K562 (cell line): ENCODE measurements around the gene ACTR8. TPM values are rescaled to one million over a fixed set of nuclear protein-coding genes. Genes with fewer than 3 reads are reported as not detected.
A peak's percentile ranks its signal among the peaks of the same experiment; 100 is the strongest.

Source experiments
- CC2D1A ChIP-seq: fragments of 450-650 bp; IDR thresholded peaks from 2 replicates; pipeline ENCODE4 v1.6.1; 2017; ENCODE audit warnings: mild to moderate bottlenecking
- E2F8 ChIP-seq: fragments of 450-650 bp; IDR thresholded peaks from 2 replicates; pipeline ENCODE4 v1.7.1; 2018; ENCODE audit warnings: mild to moderate bottlenecking, low read depth; ENCODE audit not compliant: partially characterized antibody
- ELK3 ChIP-seq: fragments of 450-650 bp; formaldehyde crosslinking; IDR thresholded peaks from 2 replicates; pipeline ENCODE4 v1.4.0; 2020; ENCODE audit warnings: mild to moderate bottlenecking
- EP400 ChIP-seq: fragments of 450-650 bp; IDR thresholded peaks from 2 replicates; pipeline ENCODE4 v1.6.1; 2017; ENCODE audit warnings: antibody characterized with exemption, mild to moderate bottlenecking, moderate library complexity
- ESRRA ChIP-seq: fragments of 450-650 bp; IDR thresholded peaks from 2 replicates; pipeline ENCODE4 v1.6.1; 2014; ENCODE audit warnings: low read depth, mild to moderate bottlenecking, moderate library complexity, borderline replicate concordance
- ESRRB ChIP-seq: fragments of 250-450 bp; sonication (Bioruptor Pico); IDR thresholded peaks from 2 replicates; pipeline ENCODE4 v1.5.0; 2020; ENCODE audit warnings: mild to moderate bottlenecking, moderate library complexity, borderline replicate concordance
- FOXM1 ChIP-seq, 2 experiments: fragments of 450-650 bp in 1 of 2; sonication (generic) in 1 of 2; formaldehyde crosslinking in 1 of 2; IDR thresholded peaks; 2 replicates each; pipeline versions ENCODE4 v1.6.1 to v1.9.0; 2017 to 2022; ENCODE audit warnings: low read depth in 2 of 2, mild to moderate bottlenecking in 2 of 2, missing genetic modification reagents in 1 of 2, moderate library complexity in 1 of 2
- L3MBTL2 ChIP-seq: fragments of 450-650 bp; IDR thresholded peaks from 2 replicates; pipeline ENCODE4 v1.6.1; 2016; ENCODE audit warnings: mild to moderate bottlenecking, moderate library complexity
- MAFG ChIP-seq: fragments of 450-650 bp; conservative IDR thresholded peaks from 2 replicates; pipeline ENCODE4 v1.6.1; 2016; ENCODE audit warnings: missing genetic modification characterization, missing compliant biosample characterization
- MLX ChIP-seq, 2 experiments: fragments of 450-650 bp in 1 of 2; sonication (generic) in 1 of 2; formaldehyde crosslinking; conservative IDR thresholded peaks; 2 replicates each; pipeline versions ENCODE4 v1.4.0 to v1.8.1; 2020 to 2022; ENCODE audit warnings: mild to moderate bottlenecking in 1 of 2, missing genetic modification reagents in 1 of 2
- NFIC ChIP-seq: fragments of 450-650 bp; IDR thresholded peaks from 2 replicates; pipeline ENCODE4 v1.6.1; 2017; ENCODE audit warnings: mild to moderate bottlenecking, inconsistent platforms
- POLR2A ChIP-seq: fragments of 450-650 bp; conservative IDR thresholded peaks from 2 replicates; pipeline ENCODE4 v1.6.1; 2016
- POLR2AphosphoS2 ChIP-seq: IDR thresholded peaks from 2 replicates; pipeline ENCODE4 v1.6.1; 2012; ENCODE audit warnings: low read length, improper control_type of control experiment
- POLR2AphosphoS5 ChIP-seq: IDR thresholded peaks from 2 replicates; pipeline ENCODE4 v1.6.1; 2011; ENCODE audit warnings: mild to moderate bottlenecking, low read depth, low read length, moderate library complexity; ENCODE audit not compliant: control insufficient read depth, insufficient read depth
- RBFOX2 ChIP-seq: fragments of 200-400 bp; formaldehyde crosslinking; IDR thresholded peaks from 2 replicates; pipeline ENCODE4 v1.6.1; 2017; ENCODE audit warnings: low read depth, mild to moderate bottlenecking, low read length, moderate library complexity
- ZBTB12 ChIP-seq: fragments of 250-450 bp; sonication (Bioruptor Pico); IDR thresholded peaks from 2 replicates; pipeline ENCODE4 v1.4.0; 2020
- ZNF324 ChIP-seq: fragments of 250-450 bp; sonication (Bioruptor Pico); IDR thresholded peaks from 2 replicates; pipeline ENCODE4 v1.4.0; 2020; ENCODE audit warnings: mild to moderate bottlenecking
- ZNF780A ChIP-seq: fragments of 250-450 bp; sonication (Bioruptor Pico); IDR thresholded peaks from 2 replicates; pipeline ENCODE4 v1.5.0; 2021; ENCODE audit warnings: mild to moderate bottlenecking
- ZNF79 ChIP-seq: fragments of 250-450 bp; sonication (Bioruptor Pico); IDR thresholded peaks from 2 replicates; pipeline ENCODE4 v1.4.0; 2020; ENCODE audit warnings: low read depth, mild to moderate bottlenecking, moderate library complexity
- polyA plus RNA-seq, 8 experiments: library from polyadenylated mRNA; depleted of rRNA in 4 of 8; stranded (reverse) in 5 of 8; unstranded in 3 of 8; fragments of >200 nt; fragmentation: Nextera tagmentation in 2 of 8; fragmentation: Illumina TruSeq in 1 of 8; extraction: Ambion mirVana in 2 of 8; extraction: Trizol in 1 of 8; gene quantifications; 2 replicates each; pipeline versions ENCODE4 v1.2.1 to v1.2.3, GENCODE V29; 2011 to 2014; ENCODE audit warnings: inconsistent platforms in 1 of 8, missing spikeins in 1 of 8
- total RNA-seq, 7 experiments: library from RNA; depleted of rRNA in 6 of 7; stranded (reverse); fragments of >200 nt in 6 of 7; fragmentation: Illumina TruSeq in 2 of 7; extraction: Trizol in 2 of 7; gene quantifications; 2 replicates each; pipeline versions ENCODE4 v1.2.1 to v1.2.3, GENCODE V29; 2011 to 2021; ENCODE audit warnings: low replicate concordance in 1 of 7
- TF ChIP-seq, protein P1 (sequence below): sonication (generic); formaldehyde crosslinking; IDR thresholded peaks from 2 replicates; pipeline ENCODE4 v1.8.1; 2023; ENCODE audit warnings: mild to moderate bottlenecking, missing genetic modification reagents

The ACTR8 gene
- total and polyA plus RNA-seq, 9 of the 15 experiments (the other 6 are each of a cell fraction or from before 2014, with no cell fraction given), result 4.8 to 24.2 (median 17.5) TPM

DNA sequence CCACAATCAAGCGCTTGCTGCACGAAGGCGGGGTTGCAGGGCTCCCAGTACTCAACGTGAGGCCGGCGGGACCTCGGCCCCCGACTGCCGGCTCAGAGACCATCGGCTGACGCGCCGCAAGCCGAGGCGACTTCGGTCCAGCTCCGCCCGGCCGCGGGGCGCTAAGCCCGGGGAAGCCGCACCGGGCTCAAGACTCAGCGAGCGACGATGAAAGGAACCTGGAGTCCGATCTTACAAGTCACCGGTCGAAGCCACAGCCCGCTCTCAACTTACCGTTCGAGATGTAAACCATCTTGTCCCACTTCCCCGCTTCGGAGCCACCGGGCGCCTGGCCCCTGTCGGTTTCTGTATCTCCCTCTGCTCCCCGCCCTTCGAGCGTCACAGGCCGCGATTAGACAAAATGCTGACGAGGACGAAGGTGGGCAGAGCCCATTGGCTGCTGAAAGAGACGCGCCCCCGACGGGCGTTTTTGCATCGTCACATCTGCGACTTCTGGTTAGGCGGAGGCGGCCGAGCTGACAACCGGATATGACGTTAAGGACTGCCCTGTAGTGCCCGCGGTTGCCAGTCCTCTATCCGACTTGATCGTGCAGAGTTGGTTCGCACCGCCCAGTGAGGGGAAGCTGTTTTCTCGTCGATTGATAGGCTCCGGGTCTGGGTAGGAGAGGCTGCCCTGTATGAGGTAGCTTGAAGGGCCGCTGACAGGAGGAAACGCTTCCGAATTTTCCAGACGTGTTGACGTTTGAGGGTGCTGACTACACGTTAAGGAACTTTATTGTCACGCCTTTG, 9.7 kb upstream of the ACTR8 start, which contains the start of gene SELENOK (continued):
- peak; percentile 96 for TF ChIP-seq RBFOX2
- TF ChIP-seq NFIC, result 0 out of 2 replicates have a peak, but pooled peaks have one; percentile 23
- TF ChIP-seq MLX (CRISPR knock-in tag; conservative IDR thresholded peaks at IDR 0.05), result no peak
- TF ChIP-seq ELK3 (CRISPR knock-in tag), result no peak
- no peak for TF ChIP-seq ZNF780A (CRISPR knock-in tag)
- TF ChIP-seq MAFG (tag), result peak; percentile 96
- TF ChIP-seq, protein P1, sequence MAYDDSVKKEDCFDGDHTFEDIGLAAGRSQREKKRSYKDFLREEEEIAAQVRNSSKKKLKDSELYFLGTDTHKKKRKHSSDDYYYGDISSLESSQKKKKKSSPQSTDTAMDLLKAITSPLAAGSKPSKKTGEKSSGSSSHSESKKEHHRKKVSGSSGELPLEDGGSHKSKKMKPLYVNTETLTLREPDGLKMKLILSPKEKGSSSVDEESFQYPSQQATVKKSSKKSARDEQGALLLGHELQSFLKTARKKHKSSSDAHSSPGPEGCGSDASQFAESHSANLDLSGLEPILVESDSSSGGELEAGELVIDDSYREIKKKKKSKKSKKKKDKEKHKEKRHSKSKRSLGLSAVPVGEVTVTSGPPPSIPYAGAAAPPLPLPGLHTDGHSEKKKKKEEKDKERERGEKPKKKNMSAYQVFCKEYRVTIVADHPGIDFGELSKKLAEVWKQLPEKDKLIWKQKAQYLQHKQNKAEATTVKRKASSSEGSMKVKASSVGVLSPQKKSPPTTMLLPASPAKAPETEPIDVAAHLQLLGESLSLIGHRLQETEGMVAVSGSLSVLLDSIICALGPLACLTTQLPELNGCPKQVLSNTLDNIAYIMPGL, result no peak
- peak; percentile 87 for TF ChIP-seq POLR2A
- peak; percentile 43; the same call in 1 of the 2 replicates for TF ChIP-seq CC2D1A
- peak; percentile 84 for TF ChIP-seq EP400
- no peak for TF ChIP-seq POLR2AphosphoS2
- peak; percentile 70 for TF ChIP-seq E2F8
- TF ChIP-seq POLR2AphosphoS5, result peak; percentile 79
- TF ChIP-seq ZNF79 (CRISPR knock-in tag), result no peak
- TF ChIP-seq ZBTB12, result peak; percentile 93
- TF ChIP-seq ZNF324, result no peak
- TF ChIP-seq ESRRA, result 0 out of 2 replicates have a peak, but pooled peaks have one; percentile 16
- no peak for TF ChIP-seq ESRRB (CRISPR knock-in tag)
- TF ChIP-seq L3MBTL2, result peak; percentile 36; the same call in 1 of the 2 replicates
- TF ChIP-seq FOXM1 (IDR thresholded peaks at IDR 0.05; ENCODE audit: low read depth), result peak; percentile 49; the same call in 1 of the 2 replicates
- no peak for TF ChIP-seq FOXM1 (CRISPR knock-in tag; IDR thresholded peaks at IDR 0.05; ENCODE audit: low read depth)
